Activated CD8-positive, alpha-beta memory T cell treated with anti-CD3 and anti-CD28 coated beads, Interleukin-2, amount 50 U/mL, for 1 hour (primary cell): ENCODE results near the gene DPP6.

ENCODE experiments used
- DNase-seq: peaks from one replicate; pipeline ENCODE4 v3.0.0-alpha.2; 2020; ENCODE audit errors: extremely low read depth

The DPP6 gene

GRCh38 chr7:154858836-154859537, 806.8 kb downstream of the DPP6 start:
- no peak for DNase-seq

- no peak for DNase-seq
Observed at GRCh38 chr7:154859747-154860620, 807.8 kb downstream of the DPP6 start.

GRCh38 chr7:154860621-154861375, 808.6 kb downstream of the DPP6 start:
- DNase-seq = no peak

GRCh38 chr7:154861589-154861988, 809.4 kb downstream of the DPP6 start:
- no peak for DNase-seq

GRCh38 chr7:154862153-154862791, 810.1 kb downstream of the DPP6 start:
- no peak for DNase-seq

GRCh38 chr7:154863766-154864522, 811.7 kb downstream of the DPP6 start:
- no peak for DNase-seq

- no peak for DNase-seq
Observed at GRCh38 chr7:154864523-154864891, 812.3 kb downstream of the DPP6 start.

GRCh38 chr7:154865984-154866685, 813.9 kb downstream of the DPP6 start:
- no peak for DNase-seq

- DNase-seq = no peak
Observed at GRCh38 chr7:154867068-154867467, 814.9 kb downstream of the DPP6 start.

GRCh38 chr7:154868921-154869320, 816.7 kb downstream of the DPP6 start:
- no peak for DNase-seq

GRCh38 chr7:154869436-154869835, 817.2 kb downstream of the DPP6 start:
- DNase-seq = no peak

GRCh38 chr7:154871507-154871906, 819.3 kb downstream of the DPP6 start:
- DNase-seq = no peak

- no peak for DNase-seq
Observed at GRCh38 chr7:154871928-154872750, 819.9 kb downstream of the DPP6 start.

- no peak for DNase-seq
Observed at GRCh38 chr7:154872811-154873499, 820.8 kb downstream of the DPP6 start.

GRCh38 chr7:154873500-154874121, 821.4 kb downstream of the DPP6 start:
- DNase-seq = no peak

- no peak for DNase-seq
Observed at GRCh38 chr7:154874409-154875113, 822.4 kb downstream of the DPP6 start.

- DNase-seq = no peak
Observed at GRCh38 chr7:154875297-154875696, 823.1 kb downstream of the DPP6 start.

GRCh38 chr7:154876516-154876915, 824.3 kb downstream of the DPP6 start:
- no peak for DNase-seq
